NOMO-1 (cell line): ENCODE results near the gene HOXC11.
A peak's percentile ranks its signal among the peaks of the same experiment; 100 is the strongest.

Experiments used
- DNase-seq, 2 experiments: peaks; one replicate each; lab custom pipeline; 2025; ENCODE audit not compliant: unreplicated experiment in 2 of 2; lab: John Stamatoyannopoulos, UW

HOXC11 gene

GRCh38 chr12:53995378-53996239, 22.7 kb downstream of the HOXC11 start:
- DNase-seq = peak; percentile 45 to 51

GRCh38 chr12:53996240-53997203, 23.6 kb downstream of the HOXC11 start:
- DNase-seq = no peak

- DNase-seq = no peak
Measured at GRCh38 chr12:53997204-53998109, 24.5 kb downstream of the HOXC11 start.

GRCh38 chr12:53998110-53998899, 25.4 kb downstream of the HOXC11 start:
- DNase-seq = no peak

- DNase-seq = no peak
Measured at GRCh38 chr12:53998900-53999236, 25.9 kb downstream of the HOXC11 start.

- no peak for DNase-seq
Measured at GRCh38 chr12:53999559-54000115, 26.7 kb downstream of the HOXC11 start.

GRCh38 chr12:54000116-54001114, 27.5 kb downstream of the HOXC11 start, which contains the start of gene HOXC9:
TSS of gene HOXC9 (plus strand) at chr12:54000161. CDS start at chr12:54000189, 28 bp downstream.
- no peak for DNase-seq

- DNase-seq = no peak
Measured at GRCh38 chr12:54001283-54002187, 28.6 kb downstream of the HOXC11 start.

GRCh38 chr12:54002278-54002914, 29.5 kb downstream of the HOXC11 start:
- no peak for DNase-seq

GRCh38 chr12:54002915-54003389, 30.0 kb downstream of the HOXC11 start:
- DNase-seq = no peak

- DNase-seq = no peak
Measured at GRCh38 chr12:54003625-54004024, 30.7 kb downstream of the HOXC11 start.

- no peak for DNase-seq
Measured at GRCh38 chr12:54004063-54004840, 31.3 kb downstream of the HOXC11 start.

GRCh38 chr12:54004841-54005530, 32.1 kb downstream of the HOXC11 start:
- no peak for DNase-seq

- DNase-seq = no peak
Measured at GRCh38 chr12:54005531-54005852, 32.6 kb downstream of the HOXC11 start.

GRCh38 chr12:54005853-54006558, 33.1 kb downstream of the HOXC11 start:
- peak; percentile 57 to 66 for DNase-seq
